ENCODE data around the gene ABLIM1. TPM values are rescaled to one million over a fixed set of nuclear protein-coding genes. Genes with fewer than 3 reads are reported as not detected.

ABLIM1 gene
- total RNA-seq, 1 donor from 2014 or later = 105 TPM

DNA sequence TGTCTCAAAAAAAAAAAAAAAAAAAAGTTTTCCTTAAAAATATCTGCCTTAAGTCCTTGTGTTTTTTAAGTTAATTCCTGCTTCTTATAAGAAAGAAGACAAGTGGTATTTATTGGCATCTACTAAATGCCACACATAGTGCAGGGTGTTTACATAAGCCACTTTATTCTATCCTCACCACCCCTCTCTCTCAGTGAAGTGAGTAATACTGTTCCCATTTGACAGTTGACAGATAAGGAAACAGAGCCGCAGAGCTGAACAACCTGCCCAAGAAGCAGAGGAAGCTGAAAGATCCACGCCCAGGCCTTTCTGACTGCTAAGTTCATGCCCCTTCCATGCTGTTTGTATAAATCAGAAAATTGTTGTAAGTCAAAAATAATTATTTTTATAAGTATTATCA, 54.1 kb downstream of the ABLIM1 start:
- peaks cover 4% of the 10 kb centered on the region for H3K9me3 Mint-ChIP-seq
- no peak overlapping the region for H3K4me3 Mint-ChIP-seq

DNA sequence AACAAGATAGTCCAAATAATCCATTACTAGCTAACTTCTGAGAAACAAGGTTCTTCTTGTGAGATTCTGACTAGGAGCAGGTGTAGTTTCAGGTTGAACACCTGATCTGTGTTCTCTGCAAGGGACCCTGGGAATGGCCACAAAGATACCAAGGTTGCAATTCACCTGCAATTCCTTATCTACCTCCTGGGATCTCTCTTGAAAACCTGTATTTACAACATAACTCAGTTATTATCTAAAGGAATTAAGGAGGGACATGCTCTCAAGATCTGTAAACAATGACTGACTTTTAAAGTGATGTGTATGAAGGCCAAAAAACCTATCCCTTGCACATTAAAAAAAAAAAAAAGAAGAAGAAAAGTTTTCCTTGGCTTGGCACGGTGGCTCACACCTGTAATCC, 54.8 kb downstream of the ABLIM1 start:
- no peaks in the 10 kb centered on the region for H3K27me3 Mint-ChIP-seq (ENCODE audit: low read depth)
- peaks cover 16% of the 10 kb centered on the region for H3K4me1 Mint-ChIP-seq
- peaks cover 3% of the 10 kb centered on the region for H3K36me3 Mint-ChIP-seq
- H3K27ac Mint-ChIP-seq = no peak overlapping the region
- no peak overlapping the region for H3K4me3 Mint-ChIP-seq
- TF ChIP-seq CTCF (IDR thresholded peaks at IDR 0.05; ENCODE audit: unreplicated experiment) = no peak
- no peak for DNase-seq (ENCODE audit: low spot score in 2 of 2, unreplicated experiment in 2 of 2)
- H3K9me3 Mint-ChIP-seq = peaks cover 4% of the 10 kb centered on the region

More for the DNA sequence above, 54.1 kb downstream of the ABLIM1 start:
- DNase-seq (ENCODE audit: low spot score in 2 of 2, unreplicated experiment in 2 of 2) = no peak
- peaks cover 3% of the 10 kb centered on the region for H3K36me3 Mint-ChIP-seq
- no peak for TF ChIP-seq CTCF (IDR thresholded peaks at IDR 0.05; ENCODE audit: unreplicated experiment)
- H3K4me1 Mint-ChIP-seq = peaks cover 16% of the 10 kb centered on the region
- no peaks in the 10 kb centered on the region for H3K27me3 Mint-ChIP-seq (ENCODE audit: low read depth)
- no peak overlapping the region for H3K27ac Mint-ChIP-seq

- Mint-ChIP-seq H3K27me3 (ENCODE audit: low read depth) (no peaks in the 10 kb centered on the region), H3K4me1 (peaks cover 8% of the 10 kb centered on the region), H3K36me3 (no peaks in the 10 kb centered on the region), H3K27ac (no peak overlapping the region), H3K4me3 (no peak overlapping the region), H3K9me3 (no peaks in the 10 kb centered on the region)
- TF ChIP-seq CTCF (IDR thresholded peaks at IDR 0.05; ENCODE audit: unreplicated experiment) = no peak
- no peak for DNase-seq (ENCODE audit: low spot score in 2 of 2, unreplicated experiment in 2 of 2)
These were observed 58.0 kb downstream of the ABLIM1 start for GRCh38 chr10:114600057-114600456.

DNA sequence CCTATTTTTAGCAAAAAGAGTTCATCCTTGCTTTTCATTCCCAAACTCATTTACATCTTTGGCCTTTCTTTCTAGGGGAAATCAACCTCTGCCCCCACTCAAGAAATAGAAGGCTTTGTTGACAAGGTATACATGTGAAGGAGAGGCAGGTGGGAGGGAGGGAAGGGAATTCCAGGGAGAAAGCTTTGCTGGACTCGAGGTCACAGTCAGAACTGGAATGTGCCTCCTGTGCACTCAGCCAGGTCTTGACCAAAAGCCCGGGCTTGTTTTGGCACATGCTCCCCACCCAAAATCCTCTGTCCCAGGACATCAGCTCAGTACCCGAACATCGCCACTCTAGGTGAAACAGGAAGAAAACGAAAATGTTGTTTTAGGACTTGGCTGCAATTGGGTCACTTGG, 61.3 kb downstream of the ABLIM1 start:
- Mint-ChIP-seq H3K27me3 (ENCODE audit: low read depth) (no peaks in the 10 kb centered on the region), H3K36me3 (peaks cover 8% of the 10 kb centered on the region), H3K9me3 (peaks cover 13% of the 10 kb centered on the region), H3K4me3 (no peak overlapping the region), H3K4me1 (no peaks in the 10 kb centered on the region), H3K27ac (no peak overlapping the region)
- no peak for DNase-seq (ENCODE audit: low spot score in 2 of 2, unreplicated experiment in 2 of 2)
- TF ChIP-seq CTCF (IDR thresholded peaks at IDR 0.05; ENCODE audit: unreplicated experiment) = no peak

- Mint-ChIP-seq H3K4me3 (no peak overlapping the region), H3K27ac (no peak overlapping the region), H3K4me1 (no peaks in the 10 kb centered on the region), H3K27me3 (ENCODE audit: low read depth) (no peaks in the 10 kb centered on the region), H3K9me3 (peaks cover 13% of the 10 kb centered on the region), H3K36me3 (peaks cover 8% of the 10 kb centered on the region)
- DNase-seq (ENCODE audit: low spot score in 2 of 2, unreplicated experiment in 2 of 2) = no peak
- TF ChIP-seq CTCF (IDR thresholded peaks at IDR 0.05; ENCODE audit: unreplicated experiment) = no peak
These were observed 64.1 kb downstream of the ABLIM1 start for GRCh38 chr10:114593816-114594468.
